C4-2B (cell line): ENCODE results near the gene TIAM2.

Experiments
- CTCF ChIP-seq: fragments of 450-650 bp; conservative IDR thresholded peaks from 2 replicates; pipeline ENCODE4 v1.5.1; 2017; ENCODE audit warnings: mild to moderate bottlenecking
- ZFX ChIP-seq: fragments of 450-650 bp; IDR thresholded peaks from 2 replicates; pipeline ENCODE4 v1.6.1; 2017

- TF ChIP-seq CTCF (no peak), ZFX (no peak)
Observed at GRCh38 chr6:155212106-155212505, 217.0 kb downstream of the TIAM2 start.
